Measurements from ENCODE around the gene TLR8. TPM values are rescaled to one million over a fixed set of nuclear protein-coding genes. Genes with fewer than 3 reads are reported as not detected.
A peak's percentile ranks its signal among the peaks of the same experiment; 100 is the strongest.

TLR8 gene
- total RNA-seq, 4 donors from 2014 or later = 0.63 to 1.8 (median 1.4) TPM

DNA sequence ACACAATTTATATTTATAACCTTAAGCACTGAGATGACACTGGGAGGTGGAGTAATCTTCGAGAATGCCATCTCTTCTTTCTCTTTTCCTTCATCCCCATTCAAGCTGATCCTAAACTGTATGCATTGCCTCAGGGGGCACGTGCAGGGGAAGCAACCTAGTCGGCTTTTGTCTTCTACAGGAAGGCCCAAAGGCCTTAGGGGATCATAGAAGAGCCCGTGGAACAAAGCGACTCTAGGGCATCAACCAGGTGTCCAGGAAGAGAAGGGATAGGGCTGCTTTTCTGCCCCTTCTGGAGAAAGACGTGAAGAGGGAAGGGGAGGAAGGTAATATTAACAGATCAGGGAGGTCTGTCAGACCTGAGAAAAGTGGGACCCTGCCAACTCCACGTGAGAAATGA is 6.9 kb upstream of the TLR8 start:
- H3K36me3 ChIP-seq = no peaks in the 10 kb centered on the region
- H3K4me3 ChIP-seq = no peak overlapping the region
- no peaks in the 10 kb centered on the region for H3K9me3 ChIP-seq
- H3K4me1 ChIP-seq = no peaks in the 10 kb centered on the region
- H3K27ac ChIP-seq = no peak overlapping the region
- WGBS, 2 donors = 49 to 50% methylated on average over 7 of the region's 7 CpGs
- TF ChIP-seq EP300 (IDR thresholded peaks at IDR 0.05) (no peak), POLR2A (IDR thresholded peaks at IDR 0.05) (no peak), CTCF (IDR thresholded peaks at IDR 0.05) (no peak)
- DNase-seq (ENCODE audit: low spot score in 2 of 2) = no peak
- H3K27me3 ChIP-seq = no peaks in the 10 kb centered on the region

DNA sequence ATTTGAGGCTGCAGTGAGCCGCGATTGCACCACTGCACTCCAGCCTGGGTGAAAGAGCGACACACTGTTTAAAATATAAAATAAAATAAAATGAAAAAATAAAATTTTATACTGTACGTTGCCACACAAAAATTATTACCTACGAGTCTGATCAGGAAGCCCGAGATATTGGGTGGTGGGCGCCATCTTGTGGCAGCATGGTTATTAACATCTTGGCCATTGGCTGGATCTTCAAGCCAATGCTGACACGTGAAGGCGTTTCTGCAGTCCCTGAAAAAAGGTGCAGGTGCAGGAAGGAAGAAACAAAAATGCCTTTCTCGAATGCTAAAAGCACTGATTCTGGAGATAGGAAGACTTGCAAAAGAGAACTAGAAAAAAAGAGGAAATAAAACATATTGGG is 4.9 kb upstream of the TLR8 start:
- no peaks in the 10 kb centered on the region for H3K4me1 ChIP-seq
- H3K36me3 ChIP-seq = no peaks in the 10 kb centered on the region
- H3K27ac ChIP-seq = no peak overlapping the region
- H3K27me3 ChIP-seq = no peaks in the 10 kb centered on the region
- peak; percentile 24 to 55 for DNase-seq (ENCODE audit: low spot score in 2 of 2)
- TF ChIP-seq EP300 (IDR thresholded peaks at IDR 0.05) (no peak), POLR2A (IDR thresholded peaks at IDR 0.05) (no peak), CTCF (IDR thresholded peaks at IDR 0.05) (peak; percentile 43 to 56 (median 47))
- no peaks in the 10 kb centered on the region for H3K9me3 ChIP-seq
- WGBS, 2 donors = 23 to 24% methylated on average over 10 of the region's 10 CpGs
- H3K4me3 ChIP-seq = no peak overlapping the region

DNA sequence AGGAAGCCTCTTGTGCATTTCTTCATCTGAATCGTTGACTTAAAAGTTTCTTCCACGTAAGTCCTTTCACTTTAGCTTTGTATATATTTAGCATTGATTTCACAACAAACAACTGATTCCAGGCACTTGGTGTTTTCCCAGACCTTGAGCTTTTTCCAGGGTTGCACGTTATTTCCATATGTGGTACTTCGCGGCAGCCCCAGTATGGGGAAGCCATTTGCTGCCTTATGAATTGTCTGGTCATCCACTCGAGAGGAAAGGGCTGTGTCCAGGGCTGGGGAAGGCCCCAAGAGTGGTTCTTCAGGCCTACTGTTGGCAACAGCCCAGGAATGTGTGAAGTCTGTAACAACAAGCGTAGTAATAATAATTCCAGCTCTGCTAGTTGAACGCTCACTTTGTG is 2.8 kb upstream of the TLR8 start:
- Histone ChIP-seq H3K9me3 (no peaks in the 10 kb centered on the region), H3K36me3 (no peaks in the 10 kb centered on the region), H3K27me3 (no peaks in the 10 kb centered on the region), H3K27ac (peak overlapping the region in 1 of 4 donors; percentile 29), H3K4me3 (no peak overlapping the region), H3K4me1 (no peaks in the 10 kb centered on the region)
- TF ChIP-seq CTCF (IDR thresholded peaks at IDR 0.05) (no peak), EP300 (IDR thresholded peaks at IDR 0.05) (peak in 1 of 2 donors; percentile 12)
- WGBS, 2 donors = 43 to 62% methylated on average over 6 to 8 of the region's 8 CpGs
- DNase-seq (ENCODE audit: low spot score in 2 of 2) = peak in 1 of 2 donors; percentile 27

GRCh38 chrX:12910423-12911121 is 4.2 kb downstream of the TLR8 start:
- Histone ChIP-seq H3K27ac (no peak overlapping the region), H3K27me3 (no peaks in the 10 kb centered on the region), H3K36me3 (no peaks in the 10 kb centered on the region), H3K4me3 (no peak overlapping the region), H3K9me3 (no peaks in the 10 kb centered on the region), H3K4me1 (no peaks in the 10 kb centered on the region)
- TF ChIP-seq CTCF (IDR thresholded peaks at IDR 0.05) (no peak), POLR2A (IDR thresholded peaks at IDR 0.05) (no peak), EP300 (IDR thresholded peaks at IDR 0.05) (no peak)
- WGBS, 2 donors = 49% methylated on average over 10 of the region's 10 CpGs
- DNase-seq (ENCODE audit: low spot score in 2 of 2) = no peak

DNA sequence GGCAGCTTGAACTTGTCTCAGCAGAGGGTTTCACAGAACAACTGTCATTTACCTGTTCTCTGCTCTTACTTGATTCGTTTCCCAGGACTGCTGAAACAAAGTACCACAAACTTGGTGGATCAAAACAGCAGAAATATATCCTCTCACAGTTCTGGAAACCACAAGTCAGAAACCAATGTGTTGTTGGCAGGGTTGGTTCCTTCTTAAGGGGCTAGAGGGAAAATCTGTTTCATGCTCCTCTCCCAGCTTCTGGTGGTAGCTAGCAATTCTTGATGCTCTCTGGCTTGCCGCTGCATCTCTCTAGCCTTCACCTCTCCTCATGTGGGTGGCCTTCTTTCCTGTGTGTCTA is 4.7 kb downstream of the TLR8 start:
- H3K27ac ChIP-seq = no peak overlapping the region
- 75 to 92% methylated on average over 2 of the region's 2 CpGs for WGBS, 2 donors
- H3K36me3 ChIP-seq = no peaks in the 10 kb centered on the region
- TF ChIP-seq CTCF (IDR thresholded peaks at IDR 0.05) = no peak
- no peak for TF ChIP-seq POLR2A (IDR thresholded peaks at IDR 0.05)
- no peak for DNase-seq (ENCODE audit: low spot score in 2 of 2)
- H3K27me3 ChIP-seq = no peaks in the 10 kb centered on the region
- no peaks in the 10 kb centered on the region for H3K4me1 ChIP-seq
- H3K9me3 ChIP-seq = no peaks in the 10 kb centered on the region
- H3K4me3 ChIP-seq = no peak overlapping the region

Measured in tibial nerve (tissue), 4 donors.